Measurements from ENCODE around the gene PLEK2.
"Not testable (repeated sequence)": the region's sequence is repeated elsewhere in the genome, so short reads cannot be mapped to it uniquely, and the experiment has no call there.

The PLEK2 gene

DNA sequence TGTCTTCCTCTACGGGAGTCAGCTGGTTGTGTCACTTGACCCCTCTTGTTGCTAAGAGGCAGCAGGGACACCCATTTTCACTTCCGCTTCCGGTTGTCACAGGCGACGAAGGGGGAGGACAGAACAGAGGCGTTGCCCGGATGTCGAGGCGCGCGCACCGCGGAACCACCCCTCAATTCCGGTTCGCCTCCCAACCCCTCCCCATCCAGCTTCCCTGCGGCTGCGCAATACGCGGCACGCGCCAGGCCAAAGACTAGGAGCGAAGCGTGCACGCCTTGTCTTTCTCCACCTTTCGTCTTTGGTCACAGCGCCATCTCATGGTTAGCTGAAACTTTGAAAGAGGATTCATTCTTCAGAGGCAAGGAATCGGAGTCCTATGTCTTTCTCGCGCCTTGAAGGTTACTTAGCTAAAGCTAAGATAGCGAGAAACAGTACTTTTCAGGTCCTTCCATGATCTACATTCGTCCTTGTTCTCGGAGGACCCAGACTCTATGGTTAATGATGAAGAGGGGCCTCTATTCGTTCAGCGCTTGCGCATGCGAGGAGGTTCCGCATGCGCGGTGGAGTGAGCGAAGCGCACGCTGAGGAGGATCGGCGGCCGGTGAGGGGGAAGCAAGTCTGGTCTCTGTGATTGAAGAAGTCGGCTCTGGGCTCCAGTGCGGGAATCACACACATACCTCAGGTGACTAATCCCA, 52.0 kb downstream of the PLEK2 start, which contains the start of the genes ATP6V1D and EIF2S1:
TSS of gene ATP6V1D (minus strand) at position 30 of the 695 bp plus-strand sequence. CDS start 106 bp downstream, outside the sequence.
TSS of gene EIF2S1 (plus strand) at position 554 of the 695 bp plus-strand sequence. CDS start 4,440 bp downstream, outside the sequence.
- DNase-seq (ENCODE audit: low read depth in 3 of 3, low spot score in 1 of 3): peak; percentile 97 to 99 (median 98)

- no peak for DNase-seq (ENCODE audit: low read depth in 3 of 3, low spot score in 1 of 3)
Measured at GRCh38 chr14:67358924-67359774, 52.8 kb downstream of the PLEK2 start.

- DNase-seq (ENCODE audit: low read depth in 3 of 3, low spot score in 1 of 3): no peak
Measured at GRCh38 chr14:67357969-67358354, 54.0 kb downstream of the PLEK2 start.

DNA sequence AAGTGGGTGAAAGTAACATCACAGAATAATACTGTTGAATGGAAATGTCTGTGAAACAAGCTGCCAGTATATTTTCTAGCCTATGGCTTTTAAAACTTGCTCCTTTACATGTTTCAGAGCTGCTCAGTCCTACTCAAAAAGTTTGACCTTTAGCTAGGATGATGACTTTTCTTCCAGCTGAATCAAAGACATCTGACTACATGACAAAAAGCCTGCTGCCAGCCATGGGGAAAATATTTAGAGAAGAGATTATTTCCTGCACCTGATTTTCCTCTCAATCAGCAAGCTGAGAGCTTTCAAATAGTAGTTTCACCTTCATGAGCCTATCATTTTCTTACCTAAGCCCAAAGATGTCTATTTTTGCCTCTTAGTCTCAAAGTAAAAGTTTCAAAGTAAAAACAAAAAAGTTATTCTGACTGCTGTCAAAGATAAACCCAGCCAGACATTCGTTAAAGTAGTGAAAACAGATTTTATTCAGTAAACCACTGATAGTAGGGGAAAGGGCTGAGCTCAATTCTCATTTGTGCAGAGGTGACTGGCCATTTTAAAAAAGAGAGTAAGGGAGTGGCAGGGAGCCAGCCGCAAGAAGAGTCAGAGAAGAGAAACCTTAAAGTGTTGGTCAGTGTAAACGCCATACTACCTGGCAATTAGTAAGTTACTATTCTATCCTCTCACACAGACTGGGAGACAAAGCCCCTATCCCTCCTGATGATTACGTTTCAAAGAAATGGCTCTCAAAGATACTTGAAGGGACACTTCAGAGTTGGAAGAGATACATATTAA, 54.6 kb downstream of the PLEK2 start:
- DNase-seq (ENCODE audit: low read depth in 3 of 3, low spot score in 1 of 3): no peak

GRCh38 chr14:67352055-67352454, 59.9 kb downstream of the PLEK2 start:
- DNase-seq (ENCODE audit: low read depth in 3 of 3, low spot score in 1 of 3): no peak

- no peak for DNase-seq (ENCODE audit: low read depth in 3 of 3, low spot score in 1 of 3)
Measured at GRCh38 chr14:67345583-67345982, 66.4 kb downstream of the PLEK2 start.

DNA sequence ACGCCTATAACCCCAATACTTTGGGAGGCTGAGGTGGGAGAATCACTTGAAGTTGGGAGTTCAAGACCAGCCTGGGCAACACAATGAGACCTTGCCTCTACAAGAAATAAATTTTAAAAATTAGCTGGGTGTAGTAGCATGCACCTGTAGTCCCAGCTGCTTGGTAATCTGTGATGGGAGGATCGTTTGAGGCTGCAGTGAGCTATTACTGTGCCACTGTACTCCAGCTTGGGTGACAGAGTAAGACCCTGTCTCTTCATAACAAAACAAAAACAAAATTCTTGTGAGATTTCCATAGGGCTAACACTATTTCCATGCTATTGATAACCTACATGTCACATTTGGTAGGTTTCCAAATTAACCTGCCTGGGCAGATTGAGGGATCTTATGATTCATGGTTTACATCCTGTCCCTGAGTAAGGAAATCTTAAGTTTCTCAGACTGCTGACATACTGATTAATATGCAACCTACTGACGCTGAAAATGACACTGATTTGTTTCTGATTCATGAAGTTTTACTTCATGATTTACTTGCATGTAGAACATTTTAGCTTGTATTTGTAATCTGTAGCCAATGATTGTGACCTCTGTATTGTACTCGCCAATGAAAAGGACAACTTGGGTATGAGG, 68.2 kb downstream of the PLEK2 start:
- no peak for DNase-seq (ENCODE audit: low read depth in 3 of 3, low spot score in 1 of 3)

GRCh38 chr14:67341231-67341630, 70.7 kb downstream of the PLEK2 start:
- DNase-seq (ENCODE audit: low read depth in 3 of 3, low spot score in 1 of 3): not testable (repeated sequence)
